ENCODE measurements around the gene CLSTN3. TPM values are rescaled to one million over a fixed set of nuclear protein-coding genes. Genes with fewer than 3 reads are reported as not detected.

CLSTN3 gene
- total and polyA plus RNA-seq, 2 of the 8 experiments (the other 6 are each of a cell fraction or from before 2014, with no cell fraction given): 20.4 to 26.3 TPM

GRCh38 chr12:7128681-7129286 is 1.4 kb upstream of the CLSTN3 start, which contains the start of gene RBP5 (continued):
- no peak for TF ChIP-seq SAP30 (IDR thresholded peaks at IDR 0.05; ENCODE audit: insufficient read depth, insufficient replicate concordance, low read length)
